ENCODE measurements around the gene LTA4H.

Gene LTA4H

GRCh38 chr12:96048393-96048969 lies 13.1 kb upstream of the LTA4H start:
- Histone ChIP-seq H3K4me3 (replicated peaks; ENCODE audit: low read depth, low read length) (no peak overlapping the region), H3K36me3 (ENCODE audit: control insufficient read depth, insufficient read depth, low read length) (no peaks in the 10 kb centered on the region), H3K27me3 (replicated peaks; ENCODE audit: control insufficient read depth, insufficient read depth, low read length) (no peaks in the 10 kb centered on the region)
- DNase-seq (ENCODE audit: extremely low read depth, insufficient read length), result no peak
- TF ChIP-seq CTCF (IDR thresholded peaks at IDR 0.05; ENCODE audit: insufficient read depth, low read length, poor library complexity, severe bottlenecking), result no peak

GRCh38 chr12:96047229-96048211 lies 12.1 kb upstream of the LTA4H start:
- TF ChIP-seq CTCF (IDR thresholded peaks at IDR 0.05; ENCODE audit: insufficient read depth, low read length, poor library complexity, severe bottlenecking), result no peak
- DNase-seq (ENCODE audit: extremely low read depth, insufficient read length), result no peak
- Histone ChIP-seq H3K36me3 (ENCODE audit: control insufficient read depth, insufficient read depth, low read length) (no peaks in the 10 kb centered on the region), H3K27me3 (replicated peaks; ENCODE audit: control insufficient read depth, insufficient read depth, low read length) (no peaks in the 10 kb centered on the region), H3K4me3 (replicated peaks; ENCODE audit: low read depth, low read length) (no peak overlapping the region)

GRCh38 chr12:96046543-96047228 lies 11.3 kb upstream of the LTA4H start:
- no peak for DNase-seq (ENCODE audit: extremely low read depth, insufficient read length)
- no peak for TF ChIP-seq CTCF (IDR thresholded peaks at IDR 0.05; ENCODE audit: insufficient read depth, low read length, poor library complexity, severe bottlenecking)
- Histone ChIP-seq H3K27me3 (replicated peaks; ENCODE audit: control insufficient read depth, insufficient read depth, low read length) (no peaks in the 10 kb centered on the region), H3K36me3 (ENCODE audit: control insufficient read depth, insufficient read depth, low read length) (no peaks in the 10 kb centered on the region), H3K4me3 (replicated peaks; ENCODE audit: low read depth, low read length) (no peak overlapping the region)

GRCh38 chr12:96045566-96045965 lies 10.2 kb upstream of the LTA4H start:
- no peak for TF ChIP-seq CTCF (IDR thresholded peaks at IDR 0.05; ENCODE audit: insufficient read depth, low read length, poor library complexity, severe bottlenecking)
- H3K36me3 ChIP-seq (ENCODE audit: control insufficient read depth, insufficient read depth, low read length), result no peaks in the 10 kb centered on the region
- no peaks in the 10 kb centered on the region for H3K27me3 ChIP-seq (replicated peaks; ENCODE audit: control insufficient read depth, insufficient read depth, low read length)
- H3K4me3 ChIP-seq (replicated peaks; ENCODE audit: low read depth, low read length), result no peak overlapping the region
- peak; percentile 26 for DNase-seq (ENCODE audit: extremely low read depth, insufficient read length)

- Histone ChIP-seq H3K27me3 (replicated peaks; ENCODE audit: control insufficient read depth, insufficient read depth, low read length) (no peaks in the 10 kb centered on the region), H3K36me3 (ENCODE audit: control insufficient read depth, insufficient read depth, low read length) (no peaks in the 10 kb centered on the region), H3K4me3 (replicated peaks; ENCODE audit: low read depth, low read length) (no peak overlapping the region)
- TF ChIP-seq CTCF (IDR thresholded peaks at IDR 0.05; ENCODE audit: insufficient read depth, low read length, poor library complexity, severe bottlenecking), result no peak
- no peak for DNase-seq (ENCODE audit: extremely low read depth, insufficient read length)
These were observed 9.5 kb upstream of the LTA4H start for GRCh38 chr12:96044943-96045290.
